Spleen (tissue), 11 donors: ENCODE results near the gene BAIAP2L1. TPM values are rescaled to one million over a fixed set of nuclear protein-coding genes. Genes with fewer than 3 reads are reported as not detected.

Experiments used
- DNase-seq: peaks from one replicate; pipeline ENCODE4 v3.0.0-alpha.2; 2020
- H3K27ac ChIP-seq, 8 donors: fragments of 200-600 bp; sonication (generic) in 7 of 8; 1 replicate in 4 of 8; 2 replicates in 4 of 8; pipeline versions ENCODE4 v1.5.0 to v1.8.0; 2016 to 2021; ENCODE audit warnings: inconsistent platforms in 4 of 8, mild to moderate bottlenecking in 4 of 8, moderate library complexity in 1 of 8
- H3K27me3 ChIP-seq, 7 donors: fragments of 200-600 bp; sonication (generic) in 6 of 7; replicated peaks in 1 of 7; 1 replicate in 4 of 7; 2 replicates in 3 of 7; pipeline versions ENCODE4 v1.5.0 to v1.8.0; 2016 to 2021; ENCODE audit warnings: inconsistent platforms in 3 of 7, mild to moderate bottlenecking in 1 of 7
- H3K36me3 ChIP-seq, 6 donors: fragments of 200-600 bp; sonication (generic) in 5 of 6; 1 replicate in 4 of 6; 2 replicates in 2 of 6; pipeline versions ENCODE4 v1.5.0 to v1.8.0; 2016 to 2021; ENCODE audit warnings: inconsistent platforms in 2 of 6
- H3K4me1 ChIP-seq, 6 donors: fragments of 200-600 bp; sonication (generic) in 5 of 6; 1 replicate in 3 of 6; 2 replicates in 3 of 6; pipeline versions ENCODE4 v1.5.0 to v1.8.0; 2016 to 2021; ENCODE audit warnings: inconsistent platforms in 3 of 6
- H3K4me3 ChIP-seq, 8 donors: fragments of 200-600 bp; sonication (generic) in 7 of 8; 1 replicate in 4 of 8; 2 replicates in 4 of 8; pipeline versions ENCODE4 v1.5.0 to v1.8.0; 2016 to 2021; ENCODE audit warnings: inconsistent platforms in 4 of 8, mild to moderate bottlenecking in 4 of 8, moderate library complexity in 2 of 8
- H3K9me3 ChIP-seq, 8 donors: fragments of 200-600 bp; sonication (generic) in 7 of 8; 1 replicate in 4 of 8; 2 replicates in 4 of 8; pipeline versions ENCODE4 v1.5.0 to v1.8.0; 2016 to 2021; ENCODE audit warnings: inconsistent platforms in 4 of 8
- POLR2A ChIP-seq, 3 donors: fragments of 450-650 bp; IDR thresholded peaks; one replicate each; pipeline ENCODE4 v1.5.1; 2017; ENCODE audit warnings: antibody characterized with exemption in 3 of 3, mild to moderate bottlenecking in 1 of 3
- POLR2AphosphoS5 ChIP-seq, 3 donors: sonication (generic); formaldehyde crosslinking; IDR thresholded peaks; one replicate each; pipeline ENCODE4 v1.5.1; 2017; ENCODE audit warnings: antibody characterized with exemption in 3 of 3
- WGBS, 5 donors: extraction: QIAGEN DNeasy Blood & Tissue Kit in 3 of 5; methylation state at CpG; one replicate each; pipeline versions ENCODE4 v1.1.5 to v1.1.7; 2013 to 2018; 5-methylcytosine and 5-hydroxymethylcytosine counted together
- intact Hi-C: fragments of 100-400 bp; cut with DNase I; formaldehyde crosslinking; loops from one replicate; pipeline ENCODE4 v1.15.0; 2023; ENCODE audit warnings: low total_unique reads
- polyA plus RNA-seq, 3 donors: library from polyadenylated mRNA; stranded (reverse); fragments of 200-250 nt; gene quantifications; one replicate each; pipeline ENCODE4 v1.2.1, GENCODE V29; 2013
- total RNA-seq, 7 donors: library from RNA; depleted of rRNA in 3 of 7; stranded (reverse); fragments of >200 nt in 3 of 7; fragmentation: NEBNext Ultra II Directional in 4 of 7; extraction: Animal tissue kit (Norgen Biotek cat#: 25700) in 4 of 7; gene quantifications; one replicate each; pipeline versions ENCODE4 v1.1.0 to v1.2.1, GENCODE V29; 2016 to 2021
- TF ChIP-seq, protein P1 (sequence below), 11 experiments: fragments of 200-600 bp in 7 of 11; fragments of 450-650 bp in 4 of 11; sonication (generic) in 4 of 11; IDR thresholded peaks in 8 of 11; conservative IDR thresholded peaks in 3 of 11; 1 replicate in 7 of 11; 2 replicates in 4 of 11; pipeline versions ENCODE4 v1.4.0 to v1.8.0; 2016 to 2021; ENCODE audit warnings: antibody characterized with exemption in 11 of 11, inconsistent platforms in 4 of 11, mild to moderate bottlenecking in 1 of 11
- donor health status: healthy with polysubstance abuse.
- donor health status: DM: no; HTN: no; CAD: no; lungs with moderate emphysema.
- donor health status: DM: no; HTN: no; CAD: no.
- donor health status: Bipolar disorder and iron deficiency.
- donor health status: healthy.
- donor health status: DM: no; HTN: no; CAD: no.
- donor health status: DM: yes; HTN: yes; CAD: no.

The BAIAP2L1 gene
- total and polyA plus RNA-seq, 10 donors: 0.72 to 2.6 (median 1.5) TPM

- intact Hi-C loops: no loop called here
- WGBS, 5 donors: 80 to 88% (median 87%) methylated on average over 23 to 24 of the region's 24 CpGs
These were observed 78.3 kb downstream of the BAIAP2L1 start for GRCh38 chr7:98322331-98323270.

DNA sequence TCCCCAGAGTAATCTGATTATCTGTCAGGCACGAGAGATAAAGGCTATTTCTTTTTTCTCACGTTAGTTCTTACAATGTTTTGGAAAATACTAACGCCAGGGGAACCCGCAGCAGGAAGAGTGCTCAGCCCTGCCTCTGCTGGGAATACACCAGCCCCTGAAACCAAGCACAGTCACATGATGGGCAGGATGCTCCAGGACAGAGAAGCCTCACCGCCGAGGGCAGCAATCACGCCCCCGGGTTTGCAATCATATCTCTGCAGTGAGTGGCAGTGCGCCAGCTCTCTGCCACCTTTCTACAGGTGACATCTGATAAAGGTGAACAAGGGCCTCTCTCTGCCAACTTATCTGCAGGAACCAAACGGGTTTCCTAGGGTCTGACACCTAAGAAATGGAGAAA is 79.6 kb downstream of the BAIAP2L1 start:
- DNase-seq: no peak
- no peak for TF ChIP-seq POLR2AphosphoS5 (IDR thresholded peaks at IDR 0.05)
- TF ChIP-seq, protein P1, sequence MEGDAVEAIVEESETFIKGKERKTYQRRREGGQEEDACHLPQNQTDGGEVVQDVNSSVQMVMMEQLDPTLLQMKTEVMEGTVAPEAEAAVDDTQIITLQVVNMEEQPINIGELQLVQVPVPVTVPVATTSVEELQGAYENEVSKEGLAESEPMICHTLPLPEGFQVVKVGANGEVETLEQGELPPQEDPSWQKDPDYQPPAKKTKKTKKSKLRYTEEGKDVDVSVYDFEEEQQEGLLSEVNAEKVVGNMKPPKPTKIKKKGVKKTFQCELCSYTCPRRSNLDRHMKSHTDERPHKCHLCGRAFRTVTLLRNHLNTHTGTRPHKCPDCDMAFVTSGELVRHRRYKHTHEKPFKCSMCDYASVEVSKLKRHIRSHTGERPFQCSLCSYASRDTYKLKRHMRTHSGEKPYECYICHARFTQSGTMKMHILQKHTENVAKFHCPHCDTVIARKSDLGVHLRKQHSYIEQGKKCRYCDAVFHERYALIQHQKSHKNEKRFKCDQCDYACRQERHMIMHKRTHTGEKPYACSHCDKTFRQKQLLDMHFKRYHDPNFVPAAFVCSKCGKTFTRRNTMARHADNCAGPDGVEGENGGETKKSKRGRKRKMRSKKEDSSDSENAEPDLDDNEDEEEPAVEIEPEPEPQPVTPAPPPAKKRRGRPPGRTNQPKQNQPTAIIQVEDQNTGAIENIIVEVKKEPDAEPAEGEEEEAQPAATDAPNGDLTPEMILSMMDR (IDR thresholded peaks at IDR 0.05 in 8 of 11, conservative IDR thresholded peaks at IDR 0.05 in 3 of 11): no peak
- no peak for TF ChIP-seq POLR2A (IDR thresholded peaks at IDR 0.05)
- intact Hi-C loops: no loop called here
- Histone ChIP-seq H3K36me3 (peaks cover 0 to 5% (median 0%) of the 10 kb centered on the region in 6 donors), H3K9me3 (no peaks in the 10 kb centered on the region), H3K4me1 (no peaks in the 10 kb centered on the region), H3K4me3 (no peak overlapping the region), H3K27ac (no peak overlapping the region), H3K27me3 (peaks cover 0 to 26% (median 0%) of the 10 kb centered on the region in 7 donors)
- 70 to 85% (median 80%) methylated on average over 10 of the region's 10 CpGs for WGBS, 5 donors

More at GRCh38 chr7:98322331-98323270, 78.3 kb downstream of the BAIAP2L1 start:
- TF ChIP-seq POLR2A (IDR thresholded peaks at IDR 0.05) (no peak), POLR2AphosphoS5 (IDR thresholded peaks at IDR 0.05) (no peak)
- TF ChIP-seq, protein P1 (IDR thresholded peaks at IDR 0.05 in 8 of 11, conservative IDR thresholded peaks at IDR 0.05 in 3 of 11): no peak
- Histone ChIP-seq H3K4me1 (no peaks in the 10 kb centered on the region), H3K27ac (no peak overlapping the region), H3K27me3 (peaks cover 0 to 26% (median 0%) of the 10 kb centered on the region in 7 donors), H3K36me3 (peaks cover 0 to 5% (median 0%) of the 10 kb centered on the region in 6 donors), H3K9me3 (no peaks in the 10 kb centered on the region), H3K4me3 (no peak overlapping the region)
- no peak for DNase-seq

DNA sequence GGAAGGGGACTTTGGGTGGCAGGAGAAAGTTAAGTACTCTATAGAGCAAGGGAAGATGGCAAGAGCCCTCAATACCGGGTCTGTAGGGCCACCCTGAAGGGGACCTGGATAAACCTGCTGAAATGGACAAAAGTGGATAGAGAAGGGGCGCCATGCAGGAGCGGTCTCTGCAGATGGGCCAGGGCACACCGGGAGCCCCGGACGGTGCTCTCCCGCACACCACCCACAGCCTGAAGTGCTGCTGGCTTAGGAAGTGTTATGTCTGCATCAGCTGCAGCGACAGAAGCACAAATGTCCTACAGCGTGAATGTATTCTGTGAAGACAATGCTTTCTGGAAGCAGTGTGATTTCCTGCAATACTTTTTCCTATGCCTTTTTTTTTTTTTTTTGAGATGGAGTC is 81.7 kb downstream of the BAIAP2L1 start:
- H3K36me3 ChIP-seq: peaks cover 0 to 5% (median 0%) of the 10 kb centered on the region in 6 donors
- TF ChIP-seq POLR2AphosphoS5 (IDR thresholded peaks at IDR 0.05): no peak
- TF ChIP-seq POLR2A (IDR thresholded peaks at IDR 0.05): no peak
- TF ChIP-seq, protein P1 (IDR thresholded peaks at IDR 0.05 in 8 of 11, conservative IDR thresholded peaks at IDR 0.05 in 3 of 11): no peak
- WGBS, 5 donors: 86 to 94% (median 92%) methylated on average over 9 of the region's 9 CpGs
- H3K27me3 ChIP-seq: peaks cover 0 to 25% (median 0%) of the 10 kb centered on the region in 7 donors
- intact Hi-C loops: no loop called here
- DNase-seq: no peak
- no peak overlapping the region for H3K27ac ChIP-seq
- H3K9me3 ChIP-seq: peaks cover 0 to 6% (median 0%) of the 10 kb centered on the region in 8 donors
- H3K4me3 ChIP-seq: no peak overlapping the region
- peaks cover 0 to 17% (median 7%) of the 10 kb centered on the region in 6 donors for H3K4me1 ChIP-seq
